Measurements from ENCODE around the gene ACOX2.

GRCh38 chr3:58524326-58524888, 12.6 kb downstream of the ACOX2 start:
- no peak for TF ChIP-seq CTCF (IDR thresholded peaks at IDR 0.05)
- no peak for TF ChIP-seq POLR2A (IDR thresholded peaks at IDR 0.05)

Data from body of pancreas (tissue), 4 donors.